Measurements from ENCODE around the gene PTPRE. TPM values are rescaled to one million over a fixed set of nuclear protein-coding genes. Genes with fewer than 3 reads are reported as not detected.

Gene PTPRE
- total RNA-seq, 1 donor from 2014 or later = 13.8 TPM

DNA sequence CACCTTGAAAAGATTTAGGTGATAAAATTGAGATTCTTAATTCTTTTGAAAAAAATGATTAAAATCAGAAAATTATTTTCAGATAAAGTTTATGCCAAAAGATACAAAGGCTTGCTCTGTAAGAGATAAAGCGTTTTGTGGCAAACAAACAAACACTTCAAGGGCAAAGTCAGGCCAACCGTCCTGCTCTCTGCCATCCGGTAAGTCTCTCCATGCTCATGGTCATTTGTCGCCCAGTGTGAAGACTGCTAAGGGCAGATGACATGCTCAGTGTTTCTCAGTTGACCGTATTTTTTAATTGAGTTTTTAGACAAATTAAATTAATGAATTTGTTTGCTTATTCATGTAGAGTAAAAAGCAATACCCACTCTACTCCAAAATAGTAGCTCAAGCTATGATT, 60.0 kb downstream of the PTPRE start:
- Histone ChIP-seq H3K36me3 (no peaks in the 10 kb centered on the region), H3K27ac (replicated peaks) (no peak overlapping the region), H3K4me1 (peaks cover 26% of the 10 kb centered on the region), H3K9me3 (replicated peaks) (no peaks in the 10 kb centered on the region), H3K4me3 (no peak overlapping the region), H3K27me3 (ENCODE audit: low read depth) (no peaks in the 10 kb centered on the region)
- intact Hi-C loops (cut with micrococcal nuclease) = no loop called here
- no peak for DNase-seq
- TF ChIP-seq, protein P1, sequence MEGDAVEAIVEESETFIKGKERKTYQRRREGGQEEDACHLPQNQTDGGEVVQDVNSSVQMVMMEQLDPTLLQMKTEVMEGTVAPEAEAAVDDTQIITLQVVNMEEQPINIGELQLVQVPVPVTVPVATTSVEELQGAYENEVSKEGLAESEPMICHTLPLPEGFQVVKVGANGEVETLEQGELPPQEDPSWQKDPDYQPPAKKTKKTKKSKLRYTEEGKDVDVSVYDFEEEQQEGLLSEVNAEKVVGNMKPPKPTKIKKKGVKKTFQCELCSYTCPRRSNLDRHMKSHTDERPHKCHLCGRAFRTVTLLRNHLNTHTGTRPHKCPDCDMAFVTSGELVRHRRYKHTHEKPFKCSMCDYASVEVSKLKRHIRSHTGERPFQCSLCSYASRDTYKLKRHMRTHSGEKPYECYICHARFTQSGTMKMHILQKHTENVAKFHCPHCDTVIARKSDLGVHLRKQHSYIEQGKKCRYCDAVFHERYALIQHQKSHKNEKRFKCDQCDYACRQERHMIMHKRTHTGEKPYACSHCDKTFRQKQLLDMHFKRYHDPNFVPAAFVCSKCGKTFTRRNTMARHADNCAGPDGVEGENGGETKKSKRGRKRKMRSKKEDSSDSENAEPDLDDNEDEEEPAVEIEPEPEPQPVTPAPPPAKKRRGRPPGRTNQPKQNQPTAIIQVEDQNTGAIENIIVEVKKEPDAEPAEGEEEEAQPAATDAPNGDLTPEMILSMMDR (IDR thresholded peaks at IDR 0.05; ENCODE audit: borderline replicate concordance) = no peak

DNA sequence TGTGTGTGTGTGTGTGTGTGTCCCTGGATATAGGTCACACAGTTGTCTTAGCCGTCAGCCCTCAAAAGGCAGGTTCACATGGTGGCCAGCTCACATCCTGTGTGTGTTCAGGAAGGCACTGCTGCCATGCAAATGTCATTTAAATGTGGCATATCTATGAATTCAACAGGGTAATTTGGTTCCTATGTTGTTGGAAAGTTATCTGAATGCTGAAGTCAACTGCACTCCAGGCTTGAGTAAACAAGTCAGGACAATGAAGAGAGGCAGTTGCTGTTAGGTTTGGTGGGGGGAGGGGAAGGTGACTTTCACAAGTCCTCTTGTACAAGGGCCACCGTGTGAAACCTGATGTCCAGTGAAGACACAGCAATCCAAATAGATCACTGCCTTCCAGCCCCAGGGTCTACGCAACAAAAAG, 61.1 kb downstream of the PTPRE start:
- TF ChIP-seq, protein P1 (IDR thresholded peaks at IDR 0.05; ENCODE audit: borderline replicate concordance) = no peak
- Histone ChIP-seq H3K27me3 (ENCODE audit: low read depth) (no peaks in the 10 kb centered on the region), H3K4me1 (peaks cover 26% of the 10 kb centered on the region), H3K4me3 (peak overlapping the region; percentile 26), H3K27ac (replicated peaks) (peak overlapping the region; percentile 83), H3K9me3 (replicated peaks) (no peaks in the 10 kb centered on the region), H3K36me3 (no peaks in the 10 kb centered on the region)
- intact Hi-C loops (cut with micrococcal nuclease) = no loop called here
- no peak for DNase-seq

DNA sequence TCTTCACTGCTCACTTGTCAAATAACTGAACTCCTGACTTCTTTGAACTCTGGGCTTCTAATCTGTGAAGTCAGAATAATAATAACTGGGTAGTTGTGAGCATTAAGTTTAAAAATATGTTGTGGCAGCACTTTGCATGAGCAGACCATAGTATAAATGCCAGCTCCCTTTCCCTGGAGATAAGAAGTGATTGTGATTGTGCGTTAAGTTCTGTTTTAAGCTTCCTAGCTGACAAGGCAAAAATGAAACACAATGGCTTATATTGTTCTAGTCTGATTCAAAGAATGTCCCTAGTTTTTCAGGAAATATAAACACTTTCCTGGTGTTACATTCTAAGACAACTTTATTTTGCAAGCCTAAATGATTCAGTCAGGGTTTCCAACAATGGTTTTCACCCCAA, 61.8 kb downstream of the PTPRE start:
- H3K4me1 ChIP-seq = peaks cover 28% of the 10 kb centered on the region
- DNase-seq = no peak
- H3K9me3 ChIP-seq (replicated peaks) = no peaks in the 10 kb centered on the region
- no peaks in the 10 kb centered on the region for H3K27me3 ChIP-seq (ENCODE audit: low read depth)
- peak overlapping the region; percentile 83 for H3K27ac ChIP-seq (replicated peaks)
- H3K4me3 ChIP-seq = peak overlapping the region; percentile 26
- TF ChIP-seq, protein P1 (IDR thresholded peaks at IDR 0.05; ENCODE audit: borderline replicate concordance) = no peak
- intact Hi-C loops (cut with micrococcal nuclease) = no loop called here
- H3K36me3 ChIP-seq = no peaks in the 10 kb centered on the region

DNA sequence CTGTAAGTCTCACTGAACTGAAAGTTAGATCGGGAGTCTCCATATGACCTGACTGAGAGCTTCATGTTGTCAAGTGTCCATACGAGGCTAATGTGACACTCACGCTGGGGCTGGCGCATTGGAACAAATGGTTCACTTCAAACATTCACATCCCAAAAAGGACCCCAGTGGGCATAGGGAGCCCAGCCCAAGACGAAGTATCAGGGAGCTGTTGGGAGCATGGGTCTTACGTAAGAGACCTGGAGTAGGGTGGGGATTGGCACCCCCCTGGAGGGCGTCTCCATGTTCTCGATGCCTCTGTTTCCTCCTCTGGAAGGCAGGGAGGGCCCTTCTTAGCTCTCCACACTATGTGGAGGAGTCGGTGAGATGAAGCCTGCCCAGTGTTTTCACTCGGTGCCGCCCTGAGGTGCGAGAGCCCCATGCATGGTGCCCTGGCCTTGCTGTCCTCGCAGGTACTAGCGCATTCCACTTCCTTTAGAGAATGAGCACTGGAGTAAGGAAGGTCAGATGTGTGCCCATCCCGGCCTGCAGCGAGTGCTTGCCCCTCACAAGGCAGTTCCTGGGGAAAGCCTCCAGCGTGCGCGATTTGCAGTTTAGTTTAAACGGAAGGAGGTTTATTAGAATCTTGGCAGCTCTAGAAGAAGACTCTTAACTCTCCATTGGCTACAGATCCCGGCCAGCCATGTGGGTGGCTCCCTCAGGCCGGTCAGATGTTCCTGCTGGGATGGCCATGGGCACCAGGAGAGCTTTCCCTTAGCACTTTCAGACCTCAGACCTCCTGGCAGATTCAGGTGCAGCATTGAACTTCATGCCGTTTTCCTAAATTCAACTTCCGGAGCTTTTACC, 64.4 kb downstream of the PTPRE start:
- Histone ChIP-seq H3K4me1 (peaks cover 40% of the 10 kb centered on the region), H3K27me3 (ENCODE audit: low read depth) (no peaks in the 10 kb centered on the region), H3K36me3 (no peaks in the 10 kb centered on the region), H3K27ac (replicated peaks) (no peak overlapping the region), H3K9me3 (replicated peaks) (no peaks in the 10 kb centered on the region), H3K4me3 (no peak overlapping the region)
- no peak for DNase-seq
- intact Hi-C loops (cut with micrococcal nuclease) = no loop called here
- TF ChIP-seq, protein P1 (IDR thresholded peaks at IDR 0.05; ENCODE audit: borderline replicate concordance) = no peak

DNA sequence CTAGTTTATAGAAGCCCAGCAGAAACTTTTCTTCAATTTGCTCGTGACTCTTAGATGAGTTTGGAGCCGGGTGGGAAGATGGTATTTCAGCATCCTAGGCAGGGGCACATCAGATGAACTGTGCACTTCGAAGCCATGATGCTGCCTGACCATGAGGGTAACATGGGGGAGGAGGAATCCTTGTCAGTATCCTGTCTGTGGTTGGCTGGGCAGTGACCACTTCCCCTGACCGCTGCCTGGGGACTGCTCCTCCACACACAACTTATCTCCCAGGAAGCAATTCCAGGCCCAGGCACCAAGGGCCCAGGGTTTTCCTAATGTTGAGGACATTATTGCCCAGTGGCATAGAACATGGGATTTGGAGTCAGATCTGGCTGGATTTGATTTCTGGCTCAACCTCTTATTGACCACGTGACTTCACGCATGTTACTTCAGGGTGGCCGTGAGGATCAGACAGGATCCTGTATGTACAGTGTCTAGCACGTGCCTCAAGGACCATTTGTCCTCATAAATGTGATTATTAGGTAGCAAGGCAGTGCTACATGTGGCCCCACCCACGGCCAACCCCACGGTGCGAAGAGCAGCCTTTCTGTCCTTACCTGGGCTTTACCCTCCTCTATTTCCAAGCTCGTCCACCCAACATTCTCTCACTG, 65.2 kb downstream of the PTPRE start:
- TF ChIP-seq, protein P1 (IDR thresholded peaks at IDR 0.05; ENCODE audit: borderline replicate concordance) = no peak
- no peaks in the 10 kb centered on the region for H3K9me3 ChIP-seq (replicated peaks)
- H3K36me3 ChIP-seq = no peaks in the 10 kb centered on the region
- no peak for DNase-seq
- intact Hi-C loops (cut with micrococcal nuclease) = no loop called here
- H3K4me3 ChIP-seq = no peak overlapping the region
- H3K27ac ChIP-seq (replicated peaks) = no peak overlapping the region
- no peaks in the 10 kb centered on the region for H3K27me3 ChIP-seq (ENCODE audit: low read depth)
- H3K4me1 ChIP-seq = peaks cover 48% of the 10 kb centered on the region
